HUES64 (cell line): ENCODE data around the gene NIM1K.

Experiments used
- H3K27ac ChIP-seq: 2 replicates; pipeline ENCODE4 v1.7.0; 2013; ENCODE audit warnings: low read depth, low read length, inconsistent platforms
- H3K27me3 ChIP-seq: 2 replicates; pipeline ENCODE4 v1.6.1; 2013; ENCODE audit warnings: mild to moderate bottlenecking, low read length; ENCODE audit not compliant: insufficient read depth
- H3K36me3 ChIP-seq: 2 replicates; pipeline ENCODE4 v1.6.1; 2013; ENCODE audit warnings: mild to moderate bottlenecking, low read length; ENCODE audit not compliant: insufficient read depth
- H3K4me1 ChIP-seq: 2 replicates; pipeline ENCODE4 v1.6.1; 2013; ENCODE audit warnings: mild to moderate bottlenecking, low read length, moderate library complexity; ENCODE audit not compliant: insufficient read depth
- H3K4me3 ChIP-seq: 2 replicates; pipeline ENCODE4 v1.5.1; 2013; ENCODE audit warnings: mild to moderate bottlenecking, low read length, moderate library complexity
- H3K9ac ChIP-seq: 2 replicates; pipeline ENCODE4 v1.6.1; 2013; ENCODE audit warnings: mild to moderate bottlenecking, low read depth, low read length
- H3K9me3 ChIP-seq: 2 replicates; pipeline ENCODE4 v1.6.1; 2013; ENCODE audit warnings: low read depth, low read length; ENCODE audit not compliant: insufficient read depth
- WGBS: fragments of 150-250, 120-280 bp; methylation state at CpG from one replicate; pipeline ENCODE4 v1.1.7; 2013; ENCODE audit warnings: missing lambda C conversion rate; 5-methylcytosine and 5-hydroxymethylcytosine counted together

The NIM1K gene

DNA sequence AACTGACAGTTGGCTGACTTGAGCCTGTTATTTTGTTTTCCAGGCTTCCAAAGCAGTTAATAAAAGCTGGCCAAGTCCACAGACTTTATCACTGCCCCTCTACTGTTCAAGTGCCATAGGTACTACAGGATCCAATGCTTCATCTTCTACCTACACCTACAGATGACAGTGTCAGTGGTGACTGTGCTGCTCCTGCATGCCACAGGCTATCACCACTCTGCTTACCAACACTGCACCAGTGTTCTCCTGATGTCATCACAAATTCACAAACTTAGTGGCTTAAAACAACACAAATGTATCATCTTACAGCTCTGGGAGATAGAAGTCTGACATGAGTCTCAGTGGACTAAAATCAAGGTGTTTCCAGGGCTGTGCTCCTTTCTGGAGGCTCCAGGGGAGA lies 94.6 kb downstream of the NIM1K start:
- Histone ChIP-seq H3K27ac (no peak overlapping the region), H3K9ac (no peak overlapping the region), H3K4me1 (no peaks in the 10 kb centered on the region), H3K9me3 (no peaks in the 10 kb centered on the region), H3K27me3 (no peaks in the 10 kb centered on the region), H3K36me3 (peaks cover 53% of the 10 kb centered on the region), H3K4me3 (no peak overlapping the region)

DNA sequence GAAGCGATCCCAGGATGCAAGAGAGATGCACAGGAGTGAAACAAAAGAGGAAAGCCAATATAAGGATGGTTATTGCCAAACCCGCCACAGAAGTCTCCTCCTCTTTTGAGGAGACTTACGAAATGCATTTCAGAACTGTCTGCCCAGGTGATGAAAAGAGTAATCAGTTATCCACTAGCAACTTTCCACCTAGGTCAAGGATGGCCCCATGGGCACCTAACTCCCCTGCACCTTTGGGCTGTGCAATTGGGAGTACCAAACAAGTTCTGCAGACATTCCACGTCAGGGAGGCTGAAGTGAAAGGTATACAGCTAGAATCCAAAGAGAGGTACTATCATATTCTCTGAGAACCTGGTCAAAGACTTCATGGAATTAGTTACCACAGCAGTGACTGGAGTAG lies 95.5 kb downstream of the NIM1K start:
- Histone ChIP-seq H3K9me3 (no peaks in the 10 kb centered on the region), H3K4me3 (no peak overlapping the region), H3K9ac (no peak overlapping the region), H3K36me3 (peaks cover 61% of the 10 kb centered on the region), H3K4me1 (no peaks in the 10 kb centered on the region), H3K27me3 (no peaks in the 10 kb centered on the region), H3K27ac (no peak overlapping the region)
- WGBS: 95% methylated on average over 4 of the region's 4 CpGs

DNA sequence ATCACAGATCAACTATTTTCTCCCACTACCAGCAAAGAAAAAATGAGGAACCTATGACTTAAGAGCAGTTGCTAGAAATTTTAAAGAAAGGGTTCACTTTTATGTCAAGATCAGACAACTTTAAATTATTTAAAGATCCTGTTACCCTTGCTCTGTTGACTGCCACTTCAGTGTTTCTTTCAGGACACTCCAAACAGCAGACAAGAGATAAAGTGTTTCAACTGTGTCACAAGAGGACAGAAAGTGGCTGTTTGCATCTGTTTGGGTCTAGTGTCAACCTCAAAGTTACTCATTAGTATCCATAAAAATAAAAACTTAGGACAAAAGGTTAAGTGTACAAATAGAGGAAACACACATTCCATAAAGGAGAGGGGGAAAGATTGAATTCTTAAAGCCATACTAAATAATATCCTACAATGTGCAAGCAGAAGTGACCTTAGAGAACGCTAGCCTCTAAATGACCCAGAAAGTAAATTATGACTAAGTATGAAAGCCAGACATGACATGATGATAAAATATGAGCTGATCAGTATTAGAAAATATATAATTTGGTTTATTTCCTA lies 96.3 kb downstream of the NIM1K start:
- WGBS: no CpG with 5 or more reads among the region's 1 CpG
- Histone ChIP-seq H3K4me3 (no peak overlapping the region), H3K27me3 (no peaks in the 10 kb centered on the region), H3K9ac (no peak overlapping the region), H3K4me1 (no peaks in the 10 kb centered on the region), H3K27ac (no peak overlapping the region), H3K36me3 (peaks cover 70% of the 10 kb centered on the region), H3K9me3 (no peaks in the 10 kb centered on the region)

GRCh38 chr5:43290726-43291125 lies 98.7 kb downstream of the NIM1K start:
- Histone ChIP-seq H3K4me3 (no peak overlapping the region), H3K27me3 (no peaks in the 10 kb centered on the region), H3K36me3 (peaks cover 94% of the 10 kb centered on the region), H3K4me1 (no peaks in the 10 kb centered on the region), H3K27ac (no peak overlapping the region), H3K9me3 (no peaks in the 10 kb centered on the region), H3K9ac (no peak overlapping the region)
- 94% methylated on average over 2 of the region's 2 CpGs for WGBS

GRCh38 chr5:43294226-43294625 lies 102.2 kb downstream of the NIM1K start:
- H3K27me3 ChIP-seq: no peaks in the 10 kb centered on the region
- peaks cover 100% of the 10 kb centered on the region for H3K36me3 ChIP-seq
- no peaks in the 10 kb centered on the region for H3K9me3 ChIP-seq

GRCh38 chr5:43295202-43295601 lies 103.2 kb downstream of the NIM1K start:
- Histone ChIP-seq H3K27me3 (no peaks in the 10 kb centered on the region), H3K27ac (no peak overlapping the region), H3K9ac (no peak overlapping the region), H3K4me1 (no peaks in the 10 kb centered on the region), H3K4me3 (no peak overlapping the region), H3K36me3 (peaks cover 98% of the 10 kb centered on the region), H3K9me3 (no peaks in the 10 kb centered on the region)
- WGBS: 94% methylated on average over 2 of the region's 2 CpGs

More at GRCh38 chr5:43294226-43294625, 102.2 kb downstream of the NIM1K start:
- no peaks in the 10 kb centered on the region for H3K4me1 ChIP-seq
- no peak overlapping the region for H3K4me3 ChIP-seq
- H3K27ac ChIP-seq: no peak overlapping the region
- H3K9ac ChIP-seq: no peak overlapping the region

DNA sequence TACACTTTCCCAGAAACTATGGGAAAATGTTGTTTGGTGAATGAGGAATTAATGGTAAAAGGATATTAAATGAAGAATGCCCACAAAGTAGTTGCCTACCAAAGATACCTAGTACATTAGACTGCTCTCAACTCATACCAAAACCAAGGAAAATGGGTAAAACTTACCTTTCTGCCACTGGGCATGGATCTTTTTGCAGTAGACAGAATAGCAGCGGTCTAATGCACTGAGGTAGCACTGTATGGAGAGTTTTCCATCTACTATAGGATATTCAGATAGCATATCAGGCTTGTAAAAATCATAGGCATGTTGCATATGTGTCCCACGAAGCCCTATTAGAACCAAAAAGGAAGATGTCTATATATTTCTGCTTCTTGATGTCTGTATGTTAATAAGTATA lies 104.8 kb downstream of the NIM1K start:
- 100% methylated on average over 1 of the region's 2 CpGs for WGBS
- H3K27me3 ChIP-seq: no peaks in the 10 kb centered on the region
- no peak overlapping the region for H3K4me3 ChIP-seq
- H3K36me3 ChIP-seq: peaks cover 98% of the 10 kb centered on the region
- no peak overlapping the region for H3K27ac ChIP-seq
- no peak overlapping the region for H3K9ac ChIP-seq
- H3K4me1 ChIP-seq: no peaks in the 10 kb centered on the region
- no peaks in the 10 kb centered on the region for H3K9me3 ChIP-seq

DNA sequence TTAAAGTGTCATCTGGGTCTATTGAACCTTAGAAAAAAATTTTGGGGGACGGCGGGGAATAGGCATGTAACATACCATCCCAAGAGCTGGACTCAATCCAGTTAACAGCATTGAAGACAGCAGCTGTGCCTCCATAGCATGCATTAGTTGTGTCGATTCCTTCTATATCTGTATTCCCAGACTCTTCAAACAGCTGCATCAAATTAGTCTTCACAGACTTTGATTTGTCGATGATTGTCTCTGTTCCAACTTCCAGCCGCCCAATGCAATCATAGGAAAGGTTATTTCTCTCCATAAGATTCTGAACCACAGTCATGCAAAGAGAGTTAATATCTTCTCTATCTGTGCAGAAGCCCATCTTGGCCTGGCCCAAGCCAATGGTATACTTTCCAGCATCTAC lies 106.4 kb downstream of the NIM1K start:
- Histone ChIP-seq H3K9me3 (no peaks in the 10 kb centered on the region), H3K27me3 (no peaks in the 10 kb centered on the region), H3K36me3 (peaks cover 98% of the 10 kb centered on the region), H3K27ac (no peak overlapping the region), H3K9ac (no peak overlapping the region), H3K4me3 (no peak overlapping the region), H3K4me1 (peaks cover 8% of the 10 kb centered on the region)
- 97% methylated on average over 5 of the region's 5 CpGs for WGBS

- Histone ChIP-seq H3K27me3 (no peaks in the 10 kb centered on the region), H3K36me3 (peaks cover 98% of the 10 kb centered on the region), H3K4me1 (peaks cover 20% of the 10 kb centered on the region), H3K4me3 (no peak overlapping the region), H3K9ac (no peak overlapping the region), H3K9me3 (no peaks in the 10 kb centered on the region), H3K27ac (no peak overlapping the region)
- WGBS: 92% methylated on average over 1 of the region's 1 CpG
Observed at GRCh38 chr5:43300112-43300511, 108.1 kb downstream of the NIM1K start.

- no peak overlapping the region for H3K4me3 ChIP-seq
- H3K36me3 ChIP-seq: peaks cover 94% of the 10 kb centered on the region
- 94% methylated on average over 3 of the region's 3 CpGs for WGBS
- peaks cover 22% of the 10 kb centered on the region for H3K4me1 ChIP-seq
- no peaks in the 10 kb centered on the region for H3K27me3 ChIP-seq
- no peak overlapping the region for H3K9ac ChIP-seq
- no peaks in the 10 kb centered on the region for H3K9me3 ChIP-seq
- H3K27ac ChIP-seq: no peak overlapping the region
Observed at GRCh38 chr5:43301653-43302091, 109.6 kb downstream of the NIM1K start.

DNA sequence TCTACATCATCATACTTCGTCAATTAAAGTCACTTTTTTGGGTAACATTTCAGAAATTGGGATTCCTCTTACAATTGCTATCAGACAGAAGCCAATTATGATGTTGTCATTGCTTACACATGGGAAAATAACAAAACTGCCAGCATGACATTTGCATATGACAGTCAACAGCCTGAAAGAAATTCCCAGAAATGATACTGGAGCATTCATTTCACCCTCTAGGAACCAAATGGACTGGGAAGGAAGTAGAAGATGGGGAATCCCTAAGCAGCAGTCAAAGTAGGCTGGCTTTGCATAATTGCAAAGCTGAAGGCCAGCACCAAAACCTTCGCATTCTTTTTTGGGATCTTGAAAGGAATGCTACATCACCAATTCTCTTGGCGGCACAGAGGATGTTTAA lies 110.5 kb downstream of the NIM1K start:
- Histone ChIP-seq H3K36me3 (peaks cover 92% of the 10 kb centered on the region), H3K4me3 (no peak overlapping the region), H3K27ac (no peak overlapping the region), H3K9me3 (no peaks in the 10 kb centered on the region), H3K27me3 (no peaks in the 10 kb centered on the region), H3K9ac (no peak overlapping the region), H3K4me1 (peaks cover 22% of the 10 kb centered on the region)
- WGBS: 89% methylated on average over 3 of the region's 3 CpGs

GRCh38 chr5:43303242-43303641 lies 111.2 kb downstream of the NIM1K start:
- H3K4me1 ChIP-seq: peaks cover 24% of the 10 kb centered on the region
- WGBS: 96% methylated on average over 4 of the region's 4 CpGs
- H3K27ac ChIP-seq: no peak overlapping the region

More at GRCh38 chr5:43303242-43303641, 111.2 kb downstream of the NIM1K start:
- Histone ChIP-seq H3K4me3 (no peak overlapping the region), H3K36me3 (peaks cover 92% of the 10 kb centered on the region), H3K27me3 (no peaks in the 10 kb centered on the region), H3K9me3 (no peaks in the 10 kb centered on the region), H3K9ac (no peak overlapping the region)
